Right lobe of liver (tissue), 4 donors: ENCODE data around the gene CYB5D1.

Source experiments
- CTCF ChIP-seq, 4 donors: fragments of 200-600 bp in 3 of 4; fragments of 450-650 bp in 1 of 4; IDR thresholded peaks; one replicate each; pipeline versions ENCODE4 v1.5.1 to v1.8.0; 2016 to 2022; ENCODE audit warnings: antibody characterized with exemption in 4 of 4, mild to moderate bottlenecking in 2 of 4
- POLR2A ChIP-seq: fragments of 450-650 bp; IDR thresholded peaks from one replicate; pipeline ENCODE4 v1.6.1; 2017; ENCODE audit warnings: antibody characterized with exemption, mild to moderate bottlenecking
- donor health status: DM: no; HTN: no; CAD: no.
- donor health status: DM: no; HTN: no; CAD: no.
- donor health status: DM: no; HTN: yes; CAD: no.

GRCh38 chr17:7823581-7824001 is 34.2 kb upstream of the CYB5D1 start:
- TF ChIP-seq CTCF (IDR thresholded peaks at IDR 0.05) (no peak), POLR2A (no peak)
